Measurements from ENCODE around the gene WDR91.
A peak's percentile ranks its signal among the peaks of the same experiment; 100 is the strongest.
"Not testable (repeated sequence)": the region's sequence is repeated elsewhere in the genome, so short reads cannot be mapped to it uniquely, and the experiment has no call there.

WDR91 gene

GRCh38 chr7:135177028-135177696, 34.2 kb downstream of the WDR91 start:
- no peaks in the 10 kb centered on the region for H3K27me3 ChIP-seq (ENCODE audit: control insufficient read depth, insufficient read depth, low read length)
- H3K9ac ChIP-seq (ENCODE audit: low read depth, low read length): peak overlapping the region; percentile 15; the same call in 1 of the 2 replicates
- H3K27ac ChIP-seq (ENCODE audit: low read depth, low read length): peak overlapping the region; percentile 79
- peaks cover 11% of the 10 kb centered on the region; the same call in 1 of the 2 replicates for H3K4me1 ChIP-seq (ENCODE audit: control insufficient read depth, insufficient read depth, low read length)
- no peak overlapping the region for H3K4me3 ChIP-seq (ENCODE audit: low read depth, low read length)
- H3K36me3 ChIP-seq (ENCODE audit: control insufficient read depth, insufficient read depth, low read length): peaks cover under 1% of the 10 kb centered on the region; the same call in 1 of the 2 replicates
- peaks cover 28% of the 10 kb centered on the region for H3K9me3 ChIP-seq (ENCODE audit: control insufficient read depth, insufficient read depth, low read length)

DNA sequence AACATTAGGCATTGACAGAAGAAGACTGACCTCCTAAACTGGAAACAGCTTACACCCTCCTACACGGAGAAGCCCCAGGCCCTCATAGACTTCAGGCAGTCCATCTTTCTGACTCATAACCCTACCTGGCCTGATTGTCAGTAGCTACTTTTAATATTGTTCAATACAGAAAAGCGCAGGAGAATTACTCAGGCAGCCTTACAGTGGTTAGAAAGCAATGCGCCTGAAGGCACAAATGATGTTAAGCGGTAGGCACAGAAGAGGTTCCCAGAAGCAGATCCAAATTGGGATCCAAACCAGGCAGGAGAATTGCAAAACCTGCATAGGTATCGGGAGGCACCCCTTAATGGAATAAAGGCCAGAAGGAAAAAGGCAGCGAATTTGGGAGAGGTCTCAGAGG, 35.4 kb downstream of the WDR91 start:
- Histone ChIP-seq H3K36me3 (ENCODE audit: control insufficient read depth, insufficient read depth, low read length) (no peaks in the 10 kb centered on the region), H3K4me1 (ENCODE audit: control insufficient read depth, insufficient read depth, low read length) (peaks cover 18% of the 10 kb centered on the region), H3K27ac (ENCODE audit: low read depth, low read length) (no peak overlapping the region), H3K4me3 (ENCODE audit: low read depth, low read length) (no peak overlapping the region), H3K9ac (ENCODE audit: low read depth, low read length) (no peak overlapping the region), H3K27me3 (ENCODE audit: control insufficient read depth, insufficient read depth, low read length) (no peaks in the 10 kb centered on the region), H3K9me3 (ENCODE audit: control insufficient read depth, insufficient read depth, low read length) (peaks cover 15% of the 10 kb centered on the region)

DNA sequence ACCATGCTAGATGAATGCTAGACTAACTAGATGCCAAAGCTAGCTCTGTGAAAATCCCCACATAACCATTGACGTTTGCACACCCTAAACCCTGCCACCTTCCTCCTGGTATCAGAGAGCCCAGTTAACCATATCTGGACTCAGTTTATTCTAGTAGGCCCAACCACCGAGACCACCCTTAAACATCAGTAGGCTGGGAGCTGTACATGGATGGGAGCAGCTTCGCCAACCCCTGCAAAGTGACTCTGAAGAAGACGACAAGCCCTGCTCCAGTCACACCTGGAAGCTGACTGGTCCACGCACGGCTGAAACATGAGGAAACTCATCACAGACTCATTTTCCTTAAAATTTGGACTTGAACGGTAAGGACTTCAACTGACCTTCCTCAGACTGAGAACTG, 36.4 kb downstream of the WDR91 start:
- Histone ChIP-seq H3K27me3 (ENCODE audit: control insufficient read depth, insufficient read depth, low read length) (no peaks in the 10 kb centered on the region), H3K9me3 (ENCODE audit: control insufficient read depth, insufficient read depth, low read length) (peaks cover 5% of the 10 kb centered on the region; the same call in 1 of the 2 replicates), H3K4me3 (ENCODE audit: low read depth, low read length) (no peak overlapping the region), H3K4me1 (ENCODE audit: control insufficient read depth, insufficient read depth, low read length) (peaks cover 18% of the 10 kb centered on the region), H3K36me3 (ENCODE audit: control insufficient read depth, insufficient read depth, low read length) (no peaks in the 10 kb centered on the region), H3K27ac (ENCODE audit: low read depth, low read length) (no peak overlapping the region), H3K9ac (ENCODE audit: low read depth, low read length) (no peak overlapping the region)

DNA sequence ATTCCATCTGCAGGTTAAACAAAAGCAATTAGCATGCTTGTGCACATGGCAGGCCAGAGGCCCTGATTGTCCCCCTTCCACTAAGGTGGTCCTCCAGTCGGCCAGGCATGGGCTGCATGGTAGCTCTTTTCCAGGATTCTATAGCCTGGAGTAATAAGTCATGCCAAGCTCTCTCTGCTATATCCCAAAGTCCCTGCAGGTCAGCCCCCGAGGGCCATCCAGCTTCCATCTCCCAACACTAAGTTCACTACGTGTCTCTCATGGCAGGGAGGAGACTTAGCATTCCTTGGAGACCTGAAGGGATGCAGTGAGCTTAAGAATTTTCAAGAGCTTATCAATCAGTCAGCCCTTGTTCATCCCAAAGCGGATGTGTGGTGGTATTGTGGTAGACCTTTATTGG, 37.4 kb downstream of the WDR91 start:
- H3K4me1 ChIP-seq (ENCODE audit: control insufficient read depth, insufficient read depth, low read length): peaks cover 26% of the 10 kb centered on the region
- H3K9me3 ChIP-seq (ENCODE audit: control insufficient read depth, insufficient read depth, low read length); H3K36me3 ChIP-seq (ENCODE audit: control insufficient read depth, insufficient read depth, low read length); H3K27me3 ChIP-seq (ENCODE audit: control insufficient read depth, insufficient read depth, low read length); H3K9ac ChIP-seq (ENCODE audit: low read depth, low read length); H3K27ac ChIP-seq (ENCODE audit: low read depth, low read length); H3K4me3 ChIP-seq (ENCODE audit: low read depth, low read length): not testable (repeated sequence)

- peak overlapping the region; percentile 99 for H3K27ac ChIP-seq (ENCODE audit: low read depth, low read length)
- not testable (repeated sequence) for H3K9ac ChIP-seq (ENCODE audit: low read depth, low read length); H3K27me3 ChIP-seq (ENCODE audit: control insufficient read depth, insufficient read depth, low read length); H3K9me3 ChIP-seq (ENCODE audit: control insufficient read depth, insufficient read depth, low read length)
- 0 out of 2 replicates have a peak overlapping the region, but pooled peaks have one; percentile 0 for H3K4me3 ChIP-seq (ENCODE audit: low read depth, low read length)
- H3K4me1 ChIP-seq (ENCODE audit: control insufficient read depth, insufficient read depth, low read length): peaks cover 15% of the 10 kb centered on the region
- H3K36me3 ChIP-seq (ENCODE audit: control insufficient read depth, insufficient read depth, low read length): peaks cover 22% of the 10 kb centered on the region
Observed at GRCh38 chr7:135171581-135172291, 39.6 kb downstream of the WDR91 start.

GRCh38 chr7:135170998-135171481, 40.3 kb downstream of the WDR91 start:
- H3K4me1 ChIP-seq (ENCODE audit: control insufficient read depth, insufficient read depth, low read length): peaks cover 15% of the 10 kb centered on the region
- H3K9me3 ChIP-seq (ENCODE audit: control insufficient read depth, insufficient read depth, low read length); H3K27me3 ChIP-seq (ENCODE audit: control insufficient read depth, insufficient read depth, low read length): not testable (repeated sequence)
- H3K9ac ChIP-seq (ENCODE audit: low read depth, low read length): peak overlapping the region; percentile 93; the same call in 1 of the 2 replicates
- peaks cover 29% of the 10 kb centered on the region for H3K36me3 ChIP-seq (ENCODE audit: control insufficient read depth, insufficient read depth, low read length)
- peak overlapping the region; percentile 89 for H3K4me3 ChIP-seq (ENCODE audit: low read depth, low read length)
- peak overlapping the region; percentile 99 for H3K27ac ChIP-seq (ENCODE audit: low read depth, low read length)

DNA sequence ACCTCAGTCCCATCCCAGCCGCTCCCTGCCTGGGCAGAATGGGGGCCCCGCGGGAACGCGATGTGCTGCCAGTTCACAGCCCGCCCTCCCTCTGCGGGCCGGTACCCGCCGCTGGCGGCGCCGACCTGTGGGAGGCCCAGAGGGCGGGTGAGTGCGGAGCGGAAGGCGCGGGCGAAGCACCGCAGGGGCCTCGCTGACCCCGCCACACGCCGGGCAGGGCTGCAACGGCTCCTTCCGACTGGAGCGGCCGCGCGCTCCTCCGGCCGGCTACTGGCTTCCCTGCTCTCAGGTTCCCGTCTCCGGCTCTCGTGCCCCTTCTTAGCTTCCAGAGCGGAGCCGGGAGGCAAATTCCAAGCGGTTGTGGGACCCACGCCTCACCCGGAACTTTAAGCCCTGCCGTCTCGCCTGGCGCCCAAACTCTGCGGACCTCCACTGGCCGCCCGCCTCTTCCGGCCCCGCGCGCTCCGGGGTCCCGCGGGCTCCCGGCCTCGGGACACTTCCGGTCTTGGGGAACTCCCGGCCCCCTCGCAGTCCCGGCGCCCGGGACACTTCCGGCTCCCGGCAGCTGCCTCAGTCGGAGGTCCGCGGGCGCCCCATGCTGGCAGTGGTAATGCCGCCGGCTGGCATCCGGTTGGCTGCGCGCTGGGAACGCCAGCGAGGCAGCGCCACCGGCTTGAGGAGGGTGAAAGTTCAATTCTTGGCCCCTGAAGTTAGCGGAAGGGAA, 40.9 kb downstream of the WDR91 start, which contains the start of gene CYREN:
Gene CYREN, minus strand, starts transcription at position 434 of the 724 bp plus-strand sequence. CDS start 1,785 bp downstream, outside the sequence.
- H3K4me3 ChIP-seq (ENCODE audit: low read depth, low read length): peak within 1 kb of the TSS; percentile 89
- peaks cover 35% of the 10 kb centered on the region for H3K36me3 ChIP-seq (ENCODE audit: control insufficient read depth, insufficient read depth, low read length)

DNA sequence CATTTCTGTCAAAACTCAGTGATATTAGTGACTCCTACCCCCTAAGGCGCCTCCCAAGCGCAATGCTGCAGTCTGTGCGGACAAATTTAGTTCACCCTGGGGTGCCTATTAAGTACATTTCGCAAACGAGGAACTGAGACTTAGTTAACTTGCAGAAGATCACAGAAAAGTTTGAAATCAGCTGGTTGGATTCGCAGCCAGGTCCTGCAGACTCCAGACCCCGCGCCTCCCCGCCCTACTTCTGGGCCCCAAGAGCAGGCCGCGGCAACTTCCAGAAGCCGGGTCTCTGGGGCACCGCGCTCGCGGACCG, 41.4 kb downstream of the WDR91 start:
- peak overlapping the region; percentile 93 for H3K9ac ChIP-seq (ENCODE audit: low read depth, low read length)
- peak overlapping the region; percentile 89 for H3K4me3 ChIP-seq (ENCODE audit: low read depth, low read length)
- H3K9me3 ChIP-seq (ENCODE audit: control insufficient read depth, insufficient read depth, low read length): no peaks in the 10 kb centered on the region
- no peaks in the 10 kb centered on the region for H3K27me3 ChIP-seq (ENCODE audit: control insufficient read depth, insufficient read depth, low read length)
- peaks cover 40% of the 10 kb centered on the region for H3K36me3 ChIP-seq (ENCODE audit: control insufficient read depth, insufficient read depth, low read length)
- peaks cover 15% of the 10 kb centered on the region for H3K4me1 ChIP-seq (ENCODE audit: control insufficient read depth, insufficient read depth, low read length)
- peak overlapping the region; percentile 99 for H3K27ac ChIP-seq (ENCODE audit: low read depth, low read length)

More for the DNA sequence above, 40.9 kb downstream of the WDR91 start, which contains the start of gene CYREN:
- Histone ChIP-seq H3K4me1 (ENCODE audit: control insufficient read depth, insufficient read depth, low read length) (peaks cover 15% of the 10 kb centered on the region), H3K9me3 (ENCODE audit: control insufficient read depth, insufficient read depth, low read length) (no peaks in the 10 kb centered on the region), H3K27me3 (ENCODE audit: control insufficient read depth, insufficient read depth, low read length) (no peaks in the 10 kb centered on the region), H3K9ac (ENCODE audit: low read depth, low read length) (peak within 1 kb of the TSS; percentile 93), H3K27ac (ENCODE audit: low read depth, low read length) (peak within 1 kb of the TSS; percentile 99)

- Histone ChIP-seq H3K9me3 (ENCODE audit: control insufficient read depth, insufficient read depth, low read length) (no peaks in the 10 kb centered on the region), H3K36me3 (ENCODE audit: control insufficient read depth, insufficient read depth, low read length) (peaks cover 44% of the 10 kb centered on the region), H3K4me1 (ENCODE audit: control insufficient read depth, insufficient read depth, low read length) (peaks cover 15% of the 10 kb centered on the region), H3K4me3 (ENCODE audit: low read depth, low read length) (peak overlapping the region; percentile 89), H3K27me3 (ENCODE audit: control insufficient read depth, insufficient read depth, low read length) (no peaks in the 10 kb centered on the region), H3K9ac (ENCODE audit: low read depth, low read length) (peak overlapping the region; percentile 93), H3K27ac (ENCODE audit: low read depth, low read length) (peak overlapping the region; percentile 99)
Observed at GRCh38 chr7:135169141-135169963, 42.0 kb downstream of the WDR91 start.

- Histone ChIP-seq H3K4me3 (ENCODE audit: low read depth, low read length) (0 out of 2 replicates have a peak overlapping the region, but pooled peaks have one; percentile 89), H3K27me3 (ENCODE audit: control insufficient read depth, insufficient read depth, low read length) (no peaks in the 10 kb centered on the region), H3K9ac (ENCODE audit: low read depth, low read length) (no peak overlapping the region), H3K27ac (ENCODE audit: low read depth, low read length) (no peak overlapping the region), H3K9me3 (ENCODE audit: control insufficient read depth, insufficient read depth, low read length) (no peaks in the 10 kb centered on the region), H3K4me1 (ENCODE audit: control insufficient read depth, insufficient read depth, low read length) (peaks cover 15% of the 10 kb centered on the region), H3K36me3 (ENCODE audit: control insufficient read depth, insufficient read depth, low read length) (peaks cover 47% of the 10 kb centered on the region)
Observed at GRCh38 chr7:135168489-135169140, 42.7 kb downstream of the WDR91 start.

All from HUES48 (cell line).